ENCODE results near the gene TRPM4.

TRPM4 gene

DNA sequence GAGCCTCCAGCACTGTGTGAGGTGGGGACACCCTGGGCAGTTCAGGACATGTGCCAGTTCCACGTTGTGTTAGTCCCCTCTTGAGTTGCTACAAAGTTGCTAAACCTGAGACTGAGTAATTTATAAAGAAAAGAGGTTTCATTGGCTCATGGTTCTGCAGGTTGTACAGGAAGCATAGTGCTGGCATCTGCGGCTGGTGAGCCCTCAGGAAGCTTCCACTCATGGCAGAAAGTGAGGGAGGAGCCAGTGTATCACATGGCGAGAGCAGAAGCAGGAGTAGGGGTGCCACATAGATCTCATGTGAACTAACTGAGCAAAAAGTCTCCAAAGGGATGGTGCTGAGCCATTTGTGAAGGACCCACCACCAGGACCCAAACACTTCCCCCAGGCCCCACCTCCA, 33.2 kb downstream of the TRPM4 start:
- no peak for DNase-seq (ENCODE audit: low read depth)
- in situ Hi-C loops (cut with HindIII; ENCODE audit: low sequenced_read_pairs): loop anchor here (5.0 kb wide), 1 partner anchor 78 kb away; the partner anchor contains the start of gene LIN7B

DNA sequence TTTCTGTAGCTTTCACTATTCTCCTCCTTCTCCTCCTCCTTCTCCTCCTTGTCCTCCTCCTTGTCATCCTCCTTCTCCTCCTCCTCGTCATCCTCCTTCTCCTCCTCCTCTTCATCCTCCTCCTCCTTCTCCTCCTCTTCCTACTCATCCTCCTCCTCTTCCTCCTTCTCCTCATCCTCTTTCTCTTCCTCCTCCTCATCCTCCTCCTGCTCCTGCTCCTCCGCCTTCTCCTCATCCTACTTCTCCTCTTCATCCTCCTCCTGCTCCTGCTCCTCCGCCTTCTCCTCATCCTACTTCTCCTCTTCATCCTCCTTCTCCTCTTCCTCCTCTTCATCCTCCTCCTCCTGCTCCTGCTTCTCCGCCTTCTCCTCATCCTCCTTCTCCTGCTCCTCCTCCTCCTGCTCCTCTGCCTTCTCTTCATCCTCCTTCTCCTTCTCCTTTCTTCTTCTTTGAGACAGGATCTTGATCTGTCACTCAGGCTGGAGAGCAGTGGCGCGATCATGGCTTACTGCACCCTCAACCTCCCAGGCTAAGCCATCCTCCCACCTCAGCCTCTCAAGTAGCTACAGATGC, 36.3 kb downstream of the TRPM4 start:
- no peak overlapping the region for H3K4me3 ChIP-seq (ENCODE audit: low read depth, low read length)
- in situ Hi-C loops (cut with HindIII; ENCODE audit: low sequenced_read_pairs): loop anchor here (5.0 kb wide), 1 partner anchor 82 kb away; the partner anchor contains the start of gene LIN7B
- DNase-seq (ENCODE audit: low read depth): no peak
- no peak for TF ChIP-seq CTCF (IDR thresholded peaks at IDR 0.05; ENCODE audit: low read depth, low read length, missing control alignments)

More for the DNA sequence above, 33.2 kb downstream of the TRPM4 start:
- H3K4me3 ChIP-seq (ENCODE audit: low read depth, low read length): no peak overlapping the region
- no peak for TF ChIP-seq CTCF (IDR thresholded peaks at IDR 0.05; ENCODE audit: low read depth, low read length, missing control alignments)

DNA sequence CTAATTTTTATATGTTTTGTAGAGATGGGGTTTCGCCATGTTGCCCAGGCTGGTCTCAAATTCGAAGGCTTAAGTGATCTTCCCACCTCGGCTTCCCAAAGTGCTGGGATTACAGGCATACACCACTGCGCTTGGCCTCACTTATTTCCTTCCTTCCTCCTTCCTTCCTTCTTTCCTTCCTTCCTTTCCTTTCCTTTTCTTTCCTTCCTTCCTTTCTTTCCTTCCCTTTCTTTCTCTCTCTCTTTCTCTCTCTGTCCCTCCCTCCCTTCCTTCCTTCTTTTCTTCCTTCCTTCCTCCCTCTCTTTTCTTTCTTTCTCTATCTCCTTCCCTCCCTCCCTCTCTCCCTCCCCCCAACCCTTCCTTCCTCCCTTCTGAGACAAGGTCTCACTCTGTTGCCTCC, 36.8 kb downstream of the TRPM4 start:
- DNase-seq (ENCODE audit: low read depth): no peak
- in situ Hi-C loops (cut with HindIII; ENCODE audit: low sequenced_read_pairs): loop anchor here (5.0 kb wide), 1 partner anchor 82 kb away; the partner anchor contains the start of gene LIN7B
- no peak overlapping the region for H3K4me3 ChIP-seq (ENCODE audit: low read depth, low read length)
- TF ChIP-seq CTCF (IDR thresholded peaks at IDR 0.05; ENCODE audit: low read depth, low read length, missing control alignments): no peak

DNA sequence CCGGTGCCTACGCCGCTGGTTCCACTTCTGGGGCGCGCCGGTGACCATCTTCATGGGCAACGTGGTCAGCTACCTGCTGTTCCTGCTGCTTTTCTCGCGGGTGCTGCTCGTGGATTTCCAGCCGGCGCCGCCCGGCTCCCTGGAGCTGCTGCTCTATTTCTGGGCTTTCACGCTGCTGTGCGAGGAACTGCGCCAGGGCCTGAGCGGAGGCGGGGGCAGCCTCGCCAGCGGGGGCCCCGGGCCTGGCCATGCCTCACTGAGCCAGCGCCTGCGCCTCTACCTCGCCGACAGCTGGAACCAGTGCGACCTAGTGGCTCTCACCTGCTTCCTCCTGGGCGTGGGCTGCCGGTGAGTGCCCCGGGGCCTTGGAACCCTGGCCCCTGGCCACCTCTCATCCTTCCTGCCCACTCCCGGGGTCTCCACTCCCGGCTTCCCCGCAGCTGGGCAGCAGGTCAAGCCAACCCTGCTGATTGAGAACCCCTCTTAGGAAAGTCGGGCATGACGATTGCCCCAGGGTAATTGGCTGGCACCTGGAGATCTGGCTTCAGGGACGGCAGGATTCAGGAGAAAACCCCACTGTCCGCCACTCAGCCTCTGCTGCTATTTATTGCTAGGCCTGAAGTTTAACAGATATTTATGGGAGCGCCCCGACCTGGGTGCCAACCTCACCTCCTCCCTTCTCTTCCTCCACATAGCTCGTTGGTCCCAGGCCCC, 39.1 kb downstream of the TRPM4 start:
- in situ Hi-C loops (cut with HindIII; ENCODE audit: low sequenced_read_pairs): no loop called here
- no peak for DNase-seq (ENCODE audit: low read depth)
- no peak overlapping the region for H3K4me3 ChIP-seq (ENCODE audit: low read depth, low read length)
- no peak for TF ChIP-seq CTCF (IDR thresholded peaks at IDR 0.05; ENCODE audit: low read depth, low read length, missing control alignments)

GRCh38 chr19:49200238-49200862, 42.8 kb downstream of the TRPM4 start:
- in situ Hi-C loops (cut with HindIII; ENCODE audit: low sequenced_read_pairs): no loop called here
- no peak for TF ChIP-seq CTCF (IDR thresholded peaks at IDR 0.05; ENCODE audit: low read depth, low read length, missing control alignments)
- no peak overlapping the region for H3K4me3 ChIP-seq (ENCODE audit: low read depth, low read length)
- no peak for DNase-seq (ENCODE audit: low read depth)

DNA sequence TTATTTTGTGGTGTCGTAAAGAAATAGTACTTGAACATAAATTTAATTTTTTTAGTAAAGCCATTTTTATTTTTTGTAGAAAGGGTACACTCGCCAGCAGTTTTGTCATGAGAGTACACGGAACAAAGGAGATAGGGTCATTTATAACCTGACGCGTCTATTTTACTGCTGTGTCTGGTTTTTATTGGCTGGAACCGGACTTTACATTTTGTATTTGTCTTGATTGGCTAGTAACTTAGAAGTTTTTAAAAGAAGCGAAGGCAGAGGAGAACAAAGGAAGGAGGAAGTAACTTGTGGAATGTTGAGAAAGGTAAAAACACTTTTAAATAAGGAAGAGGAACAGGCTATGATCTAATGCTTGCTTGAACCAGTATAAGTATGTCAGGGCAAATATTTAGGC, 43.5 kb downstream of the TRPM4 start:
- no peak overlapping the region for H3K4me3 ChIP-seq (ENCODE audit: low read depth, low read length)
- in situ Hi-C loops (cut with HindIII; ENCODE audit: low sequenced_read_pairs): no loop called here
- DNase-seq (ENCODE audit: low read depth): no peak
- TF ChIP-seq CTCF (IDR thresholded peaks at IDR 0.05; ENCODE audit: low read depth, low read length, missing control alignments): no peak
